DOHH2 (cell line): ENCODE data around the gene NET1.

Experiments used
- EZH2phosphoT487 ChIP-seq: fragments of 200-600 bp; sonication (generic); IDR thresholded peaks from 2 replicates; pipeline ENCODE4 v1.6.1; 2017; ENCODE audit warnings: borderline replicate concordance, mild to moderate bottlenecking, antibody characterized with exemption, low read length, moderate library complexity, mixed read lengths
- TF ChIP-seq, protein P1 (sequence below): fragments of 200-600 bp; sonication (generic); IDR thresholded peaks from one replicate; pipeline ENCODE4 v1.5.1; 2014; ENCODE audit warnings: antibody characterized with exemption, mild to moderate bottlenecking, low read depth, low read length; ENCODE audit not compliant: poor library complexity, severe bottlenecking

DNA sequence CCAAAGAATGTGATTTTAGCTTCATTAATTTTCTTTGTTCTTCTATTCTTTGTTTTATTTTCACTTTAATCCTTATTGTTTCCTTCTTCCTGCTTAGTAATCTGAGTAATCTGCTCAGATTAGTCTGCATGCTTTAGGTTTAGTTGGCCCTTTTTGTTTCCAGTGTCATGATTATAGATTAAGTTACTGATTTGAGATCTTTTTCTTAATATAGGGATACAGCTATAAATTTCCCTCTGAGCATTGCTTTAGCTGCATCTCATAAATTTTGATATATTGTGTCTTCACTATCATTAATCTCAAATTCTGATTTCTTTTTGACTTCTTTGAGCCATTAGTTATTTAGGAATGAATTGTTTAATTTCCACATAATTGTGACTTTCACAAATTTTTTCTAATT lies 6.2 kb downstream of the NET1 start:
- TF ChIP-seq, protein P1, sequence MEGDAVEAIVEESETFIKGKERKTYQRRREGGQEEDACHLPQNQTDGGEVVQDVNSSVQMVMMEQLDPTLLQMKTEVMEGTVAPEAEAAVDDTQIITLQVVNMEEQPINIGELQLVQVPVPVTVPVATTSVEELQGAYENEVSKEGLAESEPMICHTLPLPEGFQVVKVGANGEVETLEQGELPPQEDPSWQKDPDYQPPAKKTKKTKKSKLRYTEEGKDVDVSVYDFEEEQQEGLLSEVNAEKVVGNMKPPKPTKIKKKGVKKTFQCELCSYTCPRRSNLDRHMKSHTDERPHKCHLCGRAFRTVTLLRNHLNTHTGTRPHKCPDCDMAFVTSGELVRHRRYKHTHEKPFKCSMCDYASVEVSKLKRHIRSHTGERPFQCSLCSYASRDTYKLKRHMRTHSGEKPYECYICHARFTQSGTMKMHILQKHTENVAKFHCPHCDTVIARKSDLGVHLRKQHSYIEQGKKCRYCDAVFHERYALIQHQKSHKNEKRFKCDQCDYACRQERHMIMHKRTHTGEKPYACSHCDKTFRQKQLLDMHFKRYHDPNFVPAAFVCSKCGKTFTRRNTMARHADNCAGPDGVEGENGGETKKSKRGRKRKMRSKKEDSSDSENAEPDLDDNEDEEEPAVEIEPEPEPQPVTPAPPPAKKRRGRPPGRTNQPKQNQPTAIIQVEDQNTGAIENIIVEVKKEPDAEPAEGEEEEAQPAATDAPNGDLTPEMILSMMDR: no peak
- TF ChIP-seq EZH2phosphoT487: no peak
